GM19099 (cell line): Measurements from ENCODE around the gene ZNF407.

Experiments used
- POLR2A ChIP-seq: IDR thresholded peaks from 3 replicates; pipeline ENCODE4 v1.6.1; 2011; ENCODE audit warnings: low read depth; ENCODE audit not compliant: insufficient read length; ENCODE audit errors: extremely low read depth

Gene ZNF407

GRCh38 chr18:74819433-74820059, 221.9 kb downstream of the ZNF407 start:
- no peak for TF ChIP-seq POLR2A

DNA sequence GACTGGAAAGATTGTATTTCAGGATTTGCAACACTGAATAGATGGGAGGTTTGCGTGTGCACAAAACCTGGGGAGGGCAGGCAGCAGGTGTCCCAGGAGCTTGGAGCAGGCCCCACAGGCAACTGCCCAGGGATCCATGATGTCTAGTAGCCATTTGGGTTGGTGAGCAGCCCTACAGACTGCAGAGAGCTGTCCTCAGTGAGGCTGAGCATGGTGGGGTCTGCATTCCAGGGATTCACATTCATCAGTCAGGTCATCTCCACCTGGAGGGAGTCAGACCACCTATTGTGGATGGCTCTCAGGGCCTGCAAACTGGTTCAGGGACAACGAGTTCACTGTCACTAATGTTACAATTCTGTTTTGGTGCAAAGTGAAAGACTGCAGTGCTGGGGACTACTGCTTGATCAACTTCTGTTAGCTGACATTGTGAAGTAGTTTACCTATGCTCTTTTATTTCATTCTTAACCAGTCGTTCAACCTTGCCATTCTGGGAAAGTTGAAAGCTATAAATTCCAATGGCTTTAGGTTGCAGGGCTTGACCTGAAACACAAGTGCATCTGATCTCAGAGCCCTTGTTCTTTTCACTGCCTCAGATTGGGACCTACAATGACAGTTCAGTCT, 222.6 kb downstream of the ZNF407 start:
- TF ChIP-seq POLR2A = no peak

DNA sequence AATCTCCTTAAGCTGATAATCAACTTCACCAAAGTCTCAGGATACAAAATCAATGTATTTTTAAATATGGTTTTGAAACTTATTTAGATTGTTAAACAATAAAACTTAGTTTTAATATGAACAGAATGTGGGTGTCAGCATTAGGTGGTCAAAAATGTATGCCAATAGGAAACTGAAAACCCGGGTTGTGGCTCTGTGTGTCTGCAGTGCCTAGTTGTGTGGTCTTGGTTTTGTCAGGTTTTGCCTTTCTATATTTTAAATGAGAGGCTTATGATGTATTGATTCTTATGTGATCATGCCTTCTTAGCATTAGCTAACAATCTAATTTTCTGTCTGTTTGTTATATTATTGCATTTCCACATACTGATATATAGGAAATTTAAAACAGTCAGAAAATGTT, 227.8 kb downstream of the ZNF407 start:
- no peak for TF ChIP-seq POLR2A

DNA sequence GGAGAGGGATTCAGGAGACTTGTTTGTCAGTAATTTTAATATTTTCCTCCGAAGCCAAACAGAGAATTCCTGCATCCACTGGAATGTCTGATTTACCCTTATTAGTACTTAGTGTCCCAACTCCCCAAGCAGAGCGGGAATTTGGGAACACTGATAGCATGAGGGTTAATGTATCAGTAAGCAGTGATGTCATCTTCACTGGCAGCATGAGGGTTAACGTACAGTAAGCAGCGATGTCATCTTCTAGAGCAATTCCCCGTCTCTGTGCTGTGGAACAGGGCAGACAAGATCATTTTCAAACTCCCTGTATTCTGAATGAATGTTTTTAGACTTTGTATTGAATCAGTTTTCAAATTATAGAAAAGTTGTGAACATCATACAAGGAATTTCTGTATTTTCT, 228.9 kb downstream of the ZNF407 start:
- no peak for TF ChIP-seq POLR2A

DNA sequence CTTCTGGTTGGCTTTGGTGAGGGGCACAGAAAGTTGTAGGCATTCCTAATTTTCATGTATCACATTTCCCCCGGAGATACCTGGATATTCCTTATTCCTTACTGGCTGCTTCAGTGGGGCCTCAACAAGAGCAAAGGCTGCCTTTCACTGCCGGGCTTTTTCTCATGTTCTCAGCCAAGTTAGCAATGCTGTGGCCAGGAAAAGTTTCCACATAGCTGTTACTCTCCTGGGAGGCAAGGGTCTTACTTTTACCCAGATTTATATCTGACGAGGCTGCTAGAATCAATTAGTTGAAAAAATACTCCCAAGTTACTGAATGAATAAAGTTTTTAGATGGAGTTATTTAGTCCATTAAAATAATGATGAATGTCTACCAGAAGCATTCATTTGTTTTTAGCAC, 230.5 kb downstream of the ZNF407 start:
- no peak for TF ChIP-seq POLR2A

GRCh38 chr18:74831571-74832250, 234.0 kb downstream of the ZNF407 start:
- TF ChIP-seq POLR2A = no peak

DNA sequence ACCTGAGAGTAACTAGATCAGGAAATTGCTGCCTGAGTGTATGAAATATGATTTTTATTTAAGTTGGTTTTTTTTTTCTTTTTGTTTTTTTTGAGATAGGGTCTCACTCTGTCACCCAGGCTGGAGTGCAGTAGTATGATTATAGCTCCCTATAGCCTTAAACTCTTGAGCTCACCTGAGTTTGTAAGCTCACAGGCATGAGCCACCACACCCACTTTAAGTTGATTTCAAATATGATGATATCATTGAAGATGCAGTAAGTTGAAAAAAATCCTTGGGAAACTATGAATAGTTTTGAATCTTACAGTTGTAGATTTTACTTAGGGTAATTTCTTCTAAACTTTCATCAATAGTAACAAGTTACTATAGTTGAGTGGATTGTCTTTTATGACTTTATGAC, 234.7 kb downstream of the ZNF407 start:
- TF ChIP-seq POLR2A = no peak

DNA sequence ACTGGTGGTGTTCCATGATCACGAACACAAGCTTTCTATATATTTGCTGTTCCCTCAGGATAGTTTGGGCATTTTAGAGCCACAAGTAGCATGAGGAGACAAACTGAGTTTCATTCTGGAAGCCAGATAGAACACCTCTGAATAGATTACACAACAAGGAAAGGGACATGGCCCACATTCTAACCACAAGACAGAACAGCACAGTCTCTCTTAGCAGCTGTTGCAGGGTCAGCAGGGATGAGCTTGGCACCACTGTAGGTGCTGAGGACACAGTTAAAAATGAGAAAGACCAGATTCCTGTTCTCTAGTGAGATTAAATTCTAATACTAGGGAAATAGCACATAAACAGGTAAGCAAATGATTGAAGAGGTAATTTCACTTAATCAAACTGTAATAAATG, 235.3 kb downstream of the ZNF407 start:
- TF ChIP-seq POLR2A = no peak

DNA sequence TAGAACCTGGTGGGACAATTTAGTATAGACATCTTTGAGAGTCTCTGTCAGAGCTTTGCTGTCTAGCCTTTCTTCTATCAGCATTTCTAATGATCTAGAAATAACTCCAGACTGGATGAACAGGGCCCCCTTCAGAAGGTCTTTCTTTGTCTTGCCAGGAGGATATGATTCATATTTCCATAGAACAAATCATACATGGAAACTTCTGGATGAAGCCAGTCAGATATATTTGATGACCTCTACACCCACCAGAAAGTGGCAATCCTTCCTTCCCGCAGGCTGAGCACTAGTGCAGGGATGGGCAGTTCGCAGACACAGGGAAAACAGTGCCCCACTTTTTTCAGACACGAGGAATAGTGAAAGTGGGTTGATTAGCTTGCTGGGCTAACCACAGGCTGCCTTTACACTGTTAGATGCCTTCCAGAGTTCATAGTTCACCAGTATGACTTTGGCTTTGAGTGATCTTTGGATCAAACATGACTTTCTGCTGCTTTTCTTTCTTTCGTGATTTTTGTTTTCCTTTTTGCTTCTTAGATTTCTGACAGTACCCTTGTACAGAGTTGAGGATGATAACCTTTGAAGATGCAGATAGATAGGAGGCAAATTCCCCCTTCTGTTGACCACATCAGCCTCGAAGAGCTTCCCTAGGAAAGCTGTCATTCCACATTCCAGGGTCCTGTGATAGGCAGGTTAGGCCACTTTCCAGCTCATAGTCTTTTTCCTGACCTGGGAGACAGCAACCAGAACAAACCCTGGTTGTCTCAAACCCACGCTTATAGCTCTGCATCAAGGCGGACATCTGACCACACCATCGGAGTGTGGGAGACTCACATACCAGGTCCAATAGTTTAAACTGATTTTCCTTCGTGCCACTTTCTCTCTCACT, 237.0 kb downstream of the ZNF407 start:
- no peak for TF ChIP-seq POLR2A

DNA sequence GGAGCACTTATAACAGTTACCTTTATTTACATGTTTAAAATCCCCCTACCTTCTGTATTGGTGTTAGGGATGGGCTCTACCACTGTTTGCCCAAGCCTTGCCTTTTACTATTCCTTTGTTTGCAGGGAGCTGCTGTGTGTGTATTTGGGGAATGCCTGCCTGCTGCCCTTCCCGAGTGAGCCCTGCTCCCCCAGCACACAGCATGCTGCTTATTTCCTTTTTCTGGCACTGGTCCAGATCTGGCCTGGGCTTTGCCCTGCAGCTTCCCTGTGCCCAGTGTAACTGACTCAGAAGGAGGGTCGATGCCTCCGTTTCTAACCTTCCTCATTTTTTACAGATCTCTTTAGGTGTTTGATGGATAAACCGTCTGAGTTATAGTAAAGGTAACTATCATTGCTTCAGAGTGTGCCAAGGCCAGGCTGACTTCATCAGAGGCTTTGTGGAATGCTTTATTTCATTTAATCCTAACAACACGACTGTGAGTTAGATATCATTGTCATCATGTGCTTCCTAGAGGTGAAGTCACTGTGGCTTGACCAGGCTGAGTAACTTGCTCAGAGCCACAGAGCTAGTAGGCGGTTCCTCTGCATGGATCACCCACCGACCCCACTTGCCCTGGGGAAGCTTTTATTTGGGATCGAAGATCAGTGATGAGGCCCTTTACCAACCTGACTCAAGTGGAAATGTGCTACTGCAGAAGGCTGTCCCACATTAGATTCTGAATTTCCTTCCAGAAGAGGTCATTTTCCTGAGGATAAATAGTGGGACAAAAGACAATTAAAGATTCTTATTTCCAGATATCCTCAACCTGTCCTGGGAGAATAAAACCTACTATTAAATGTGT, 238.8 kb downstream of the ZNF407 start:
- no peak for TF ChIP-seq POLR2A

DNA sequence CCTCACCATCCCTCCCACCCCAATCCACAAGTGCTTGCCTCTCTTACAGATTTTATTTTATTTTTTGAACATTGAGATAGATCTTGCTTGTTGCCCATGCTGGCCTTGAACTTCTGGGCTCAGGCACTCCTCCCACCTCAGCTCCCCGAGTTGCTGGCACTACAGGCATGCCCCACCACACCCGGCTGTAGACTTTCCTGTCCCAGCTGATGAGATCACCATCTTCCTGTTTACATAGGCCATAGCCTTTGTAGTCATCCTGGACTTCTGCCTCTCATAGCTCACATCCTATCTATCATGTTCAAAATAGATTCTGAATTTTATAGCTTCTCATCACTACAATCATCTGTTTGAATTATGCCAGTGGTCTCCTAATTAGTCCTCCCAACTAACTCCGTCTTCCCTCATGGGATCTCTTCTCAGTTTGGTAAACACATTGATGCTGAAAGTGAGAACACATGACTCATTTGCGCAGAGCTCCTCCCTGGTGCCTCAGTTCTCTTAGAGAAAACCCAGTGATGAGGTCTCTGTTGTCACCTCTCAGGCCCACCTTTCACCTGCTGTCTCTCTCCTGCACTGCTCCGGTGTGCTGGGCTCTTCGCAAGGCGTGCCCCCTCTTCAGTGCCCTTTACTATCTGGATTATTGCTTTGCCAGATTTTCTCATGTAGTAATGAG, 243.0 kb downstream of the ZNF407 start:
- no peak for TF ChIP-seq POLR2A

DNA sequence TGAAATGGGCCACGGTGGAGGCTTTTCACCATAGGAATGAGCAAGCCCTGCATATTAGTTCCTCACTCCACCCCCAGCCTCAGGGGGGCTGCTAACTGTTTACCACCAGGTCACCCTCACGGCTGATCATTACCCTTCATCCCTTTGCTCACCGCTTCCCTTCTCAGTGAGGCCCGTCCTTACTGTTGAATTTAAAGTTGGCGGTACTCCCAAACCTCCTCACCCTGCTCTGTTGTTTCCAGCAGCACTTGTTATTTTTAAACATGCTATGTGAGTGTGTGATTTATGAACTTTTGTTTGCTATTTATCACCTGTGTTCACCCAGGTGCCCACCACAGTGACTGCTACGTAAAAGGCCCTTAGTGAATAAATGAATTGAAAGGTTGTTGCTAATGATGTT, 243.6 kb downstream of the ZNF407 start:
- no peak for TF ChIP-seq POLR2A

GRCh38 chr18:74849301-74849700, 251.6 kb downstream of the ZNF407 start:
- TF ChIP-seq POLR2A = no peak

DNA sequence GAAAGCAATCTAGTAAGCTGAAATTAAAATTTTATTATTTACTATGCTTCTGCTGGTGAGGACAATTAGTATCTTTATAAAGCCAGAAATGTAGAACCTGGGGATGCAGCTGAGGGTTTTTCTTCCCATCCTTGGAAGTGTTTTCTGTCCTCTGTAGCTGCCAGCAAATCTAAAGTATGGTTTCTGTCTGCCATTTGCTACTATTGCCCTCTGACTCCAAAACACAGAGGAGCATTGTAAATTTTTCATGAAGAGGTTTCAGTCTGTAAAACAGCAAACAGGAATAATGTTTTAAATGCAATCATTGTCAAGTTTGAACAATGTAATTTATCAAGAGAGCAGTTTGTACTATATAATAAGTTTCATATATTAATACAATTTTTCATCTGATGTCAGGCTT, 258.8 kb downstream of the ZNF407 start:
- TF ChIP-seq POLR2A = no peak
